Measurements from ENCODE around the gene RNF223. TPM values are rescaled to one million over a fixed set of nuclear protein-coding genes. Genes with fewer than 3 reads are reported as not detected.
A peak's percentile ranks its signal among the peaks of the same experiment; 100 is the strongest.

RNF223 gene
- total RNA-seq, 1 experiment from 2014 or later = not detected

DNA sequence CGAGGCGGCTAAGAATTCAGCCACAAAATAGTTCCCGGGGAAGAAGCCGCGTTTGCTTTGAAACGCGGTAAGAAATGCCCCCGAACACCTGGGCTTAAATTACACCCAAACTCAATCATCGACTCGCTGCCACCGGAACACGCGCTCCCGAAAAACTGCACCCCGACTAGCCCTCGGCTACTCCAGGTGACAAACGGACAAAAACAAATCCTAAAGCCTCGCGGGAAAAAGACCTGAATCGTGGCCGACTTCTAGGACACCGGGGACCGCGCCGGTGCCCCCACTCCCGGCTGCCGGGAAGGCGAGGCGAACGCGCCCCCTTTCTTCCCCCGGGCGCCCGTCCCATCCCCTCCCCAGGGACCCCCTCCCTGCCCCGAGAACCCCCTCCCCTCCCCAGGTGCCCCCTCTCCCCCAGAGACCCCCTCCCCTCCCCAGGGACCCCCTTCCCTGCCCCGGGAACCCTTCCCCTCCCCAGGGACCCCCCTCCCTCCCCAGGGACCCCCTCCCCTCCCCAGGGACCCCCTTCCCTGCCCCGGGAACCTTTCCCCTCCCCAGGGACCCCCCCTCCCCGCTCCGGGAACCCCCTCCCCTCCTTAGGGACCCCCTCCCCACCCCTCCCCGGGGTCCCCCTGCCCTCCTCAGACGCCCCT is 41.2 kb upstream of the RNF223 start:
- Histone ChIP-seq H2BK5ac (ENCODE audit: insufficient read length, low read length) (no peak overlapping the region), H3K14ac (ENCODE audit: insufficient read depth, low read length) (no peak overlapping the region), H4K8ac (replicated peaks; ENCODE audit: insufficient read length, low read depth, low read length) (no peak overlapping the region), H4K20me1 (ENCODE audit: control insufficient read depth, insufficient read depth, insufficient read length) (no peaks in the 10 kb centered on the region), H3K9me3 (ENCODE audit: control insufficient read depth, low read depth, low read length) (peaks cover 7% of the 10 kb centered on the region), H3K79me1 (ENCODE audit: insufficient read depth, low read depth, low read length, poor library complexity, severe bottlenecking) (no peaks in the 10 kb centered on the region), H3K4me2 (ENCODE audit: insufficient read depth, insufficient read length, low read length) (peak overlapping the region; percentile 68), H3K79me2 (ENCODE audit: insufficient read depth, low read length) (no peaks in the 10 kb centered on the region; the same call in 1 of the 2 replicates), H3K9ac (ENCODE audit: extremely low read depth, insufficient read length, low read length) (no peak overlapping the region), H2BK20ac (ENCODE audit: low read depth, low read length, poor library complexity, severe bottlenecking) (no peak overlapping the region), H3K56ac (ENCODE audit: insufficient read length, low read depth, low read length) (no peak overlapping the region), H4K91ac (ENCODE audit: insufficient read length, low read depth, low read length) (no peak overlapping the region), H3T11ph (ENCODE audit: low read length) (no peak overlapping the region), H2BK15ac (ENCODE audit: low read depth, low read length) (no peak overlapping the region), H3K23me2 (ENCODE audit: insufficient read length, low read depth, low read length, poor library complexity, severe bottlenecking) (peaks cover 8% of the 10 kb centered on the region), H2BK120ac (ENCODE audit: low read depth, low read length, poor library complexity, severe bottlenecking) (no peak overlapping the region), H3K27me3 (ENCODE audit: insufficient read depth, low read length) (peaks cover 3% of the 10 kb centered on the region; the same call in 1 of the 2 replicates), H3K4me1 (ENCODE audit: insufficient read depth, low read length) (no peaks in the 10 kb centered on the region; the same call in 1 of the 2 replicates), H3K18ac (ENCODE audit: insufficient read length, low read depth, low read length) (no peak overlapping the region), H4K5ac (ENCODE audit: insufficient read length, low read depth, low read length) (no peak overlapping the region), H3K4ac (ENCODE audit: low read depth, low read length) (no peak overlapping the region), H3K23ac (ENCODE audit: insufficient read length, low read depth, low read length) (no peak overlapping the region), H2BK12ac (ENCODE audit: insufficient read length, low read depth, low read length) (no peak overlapping the region), H3K27ac (ENCODE audit: insufficient read length, low read depth, low read length) (no peak overlapping the region), H2AFZ (ENCODE audit: low read length) (no peak overlapping the region), H2AK5ac (ENCODE audit: insufficient read length, low read length) (no peak overlapping the region)
- Mint-ChIP-seq H3K27me3 (ENCODE audit: low read depth) (peaks cover 34% of the 10 kb centered on the region), H3K36me3 (ENCODE audit: insufficient read depth in 1 of 3, low read depth in 3 of 3) (peaks cover 21 to 35% (median 21%) of the 10 kb centered on the region in 3 experiments), H3K27ac (no peak overlapping the region), H3K4me3 (peak overlapping the region; percentile 73 to 89), H3K4me1 (peaks cover 19 to 22% of the 10 kb centered on the region in 2 experiments), H3K9me3 (peaks cover 8 to 16% of the 10 kb centered on the region in 2 experiments)
- no CpG with 5 or more reads among the region's 41 CpGs for WGBS (ENCODE audit: extremely low coverage, insufficient read length, low lambda C conversion rate)
- DNase-seq = no peak
- TF ChIP-seq CTCF (conservative IDR thresholded peaks at IDR 0.05) = no peak
